ENCODE data around the gene FGF1.

The FGF1 gene

DNA sequence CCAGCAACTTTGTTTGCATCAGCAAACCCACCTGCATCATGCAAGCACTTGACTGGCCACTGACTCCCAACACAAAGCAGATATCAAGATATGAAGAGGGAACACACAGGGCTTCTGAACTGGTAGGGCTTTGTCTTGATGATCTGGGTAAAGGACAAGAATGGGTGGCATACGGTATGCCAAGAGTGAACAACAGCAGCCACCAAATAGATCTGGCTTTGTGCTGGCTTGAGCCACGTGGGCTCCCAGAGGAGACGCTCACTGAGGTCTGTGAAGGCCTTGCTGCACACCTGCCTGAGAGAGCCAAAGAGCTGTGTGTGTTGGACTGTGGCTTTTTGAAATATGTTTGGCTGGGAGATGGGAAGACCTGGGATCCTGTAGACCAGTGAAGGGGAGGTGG, 43.5 kb downstream of the FGF1 start:
- DNase-seq (ENCODE audit: low read depth) = no peak

DNA sequence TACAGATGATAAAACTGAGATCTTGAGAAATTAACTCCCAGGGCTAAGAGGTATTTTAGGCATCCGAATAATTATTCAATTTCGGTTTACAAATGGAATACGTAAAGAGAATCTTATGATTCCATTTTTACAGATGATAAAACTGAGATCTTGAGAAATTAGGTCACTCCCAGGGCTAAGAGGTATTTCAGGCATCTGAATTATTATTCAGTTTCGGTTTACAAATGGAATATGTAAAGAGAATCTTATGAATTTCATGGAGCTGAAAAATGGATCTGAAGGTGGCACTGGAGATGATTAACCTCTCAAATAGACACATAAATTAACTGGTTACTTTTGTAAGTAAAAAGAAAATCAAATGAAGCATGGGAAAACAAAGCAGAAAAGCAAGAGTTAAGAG, 44.2 kb downstream of the FGF1 start:
- DNase-seq (ENCODE audit: low read depth) = no peak

DNA sequence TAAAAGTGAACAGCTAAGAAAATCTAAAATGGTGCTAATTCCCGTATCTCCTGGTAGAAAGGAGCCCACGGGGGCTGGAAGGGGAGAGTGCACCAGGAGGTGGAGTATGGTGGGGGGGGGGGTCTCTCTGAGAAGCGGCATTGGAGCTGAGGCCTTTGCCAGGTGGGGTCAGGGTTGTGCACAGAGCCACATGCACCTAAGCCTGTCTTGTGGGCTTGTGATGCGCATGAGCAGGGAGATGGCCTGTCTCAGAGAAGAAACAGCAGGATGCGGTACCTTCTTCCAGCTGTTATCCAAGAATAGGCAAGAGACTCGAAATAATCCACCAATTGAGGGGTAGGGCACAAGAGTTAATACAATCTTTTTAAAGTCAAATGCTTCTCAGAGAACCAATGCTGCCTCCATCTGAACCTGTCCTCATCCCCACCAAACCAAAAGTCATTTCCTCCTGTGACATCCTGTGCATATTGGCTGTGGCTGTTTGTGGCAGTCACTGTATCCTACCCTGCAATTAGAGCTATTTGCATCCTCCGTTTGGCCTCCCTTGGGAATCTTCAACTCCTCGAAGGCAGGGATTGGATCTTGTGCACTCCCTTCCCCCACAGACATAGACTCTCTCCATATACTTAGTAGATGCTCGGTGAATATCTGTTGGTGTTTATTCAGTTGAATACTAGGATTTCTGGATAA, 45.4 kb downstream of the FGF1 start:
- DNase-seq (ENCODE audit: low read depth) = no peak

DNA sequence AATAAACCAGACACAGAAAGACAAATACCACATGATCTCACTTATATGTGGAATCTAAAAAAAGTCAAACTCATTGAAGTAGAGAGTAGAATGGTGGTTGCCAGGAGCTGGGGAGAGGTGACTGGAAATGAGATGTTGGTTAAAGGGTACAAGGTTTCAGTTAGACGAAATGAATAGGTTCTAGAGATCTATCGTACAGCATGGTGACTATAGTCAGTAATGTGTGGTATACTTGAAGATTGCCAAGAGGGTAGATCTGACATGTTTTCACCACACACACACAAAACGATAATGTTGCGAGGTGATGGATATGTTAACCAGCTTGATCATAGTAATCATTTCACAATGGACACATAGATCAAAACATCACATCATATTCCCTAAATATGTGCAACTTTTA, 46.4 kb downstream of the FGF1 start:
- DNase-seq (ENCODE audit: low read depth) = no peak

DNA sequence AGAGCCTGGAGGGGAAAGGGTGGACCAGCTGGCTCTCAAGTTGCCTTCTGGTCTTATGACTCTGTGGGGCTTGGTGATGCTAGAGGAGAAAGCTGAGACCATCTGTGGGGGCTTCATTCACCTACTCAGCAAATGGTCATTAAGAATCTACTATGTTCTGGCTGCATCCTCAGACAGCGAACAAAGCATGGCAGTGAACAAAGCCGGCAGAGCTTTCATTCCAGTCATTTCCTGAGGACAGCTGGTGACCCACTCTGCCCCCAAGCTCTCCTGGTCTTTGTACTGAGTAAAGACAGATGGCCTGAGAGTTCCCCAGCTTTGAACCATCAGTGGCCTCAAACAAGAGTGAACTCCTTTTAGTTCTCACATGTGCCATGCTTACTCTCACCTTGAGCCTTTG, 48.0 kb downstream of the FGF1 start:
- DNase-seq (ENCODE audit: low read depth) = no peak

DNA sequence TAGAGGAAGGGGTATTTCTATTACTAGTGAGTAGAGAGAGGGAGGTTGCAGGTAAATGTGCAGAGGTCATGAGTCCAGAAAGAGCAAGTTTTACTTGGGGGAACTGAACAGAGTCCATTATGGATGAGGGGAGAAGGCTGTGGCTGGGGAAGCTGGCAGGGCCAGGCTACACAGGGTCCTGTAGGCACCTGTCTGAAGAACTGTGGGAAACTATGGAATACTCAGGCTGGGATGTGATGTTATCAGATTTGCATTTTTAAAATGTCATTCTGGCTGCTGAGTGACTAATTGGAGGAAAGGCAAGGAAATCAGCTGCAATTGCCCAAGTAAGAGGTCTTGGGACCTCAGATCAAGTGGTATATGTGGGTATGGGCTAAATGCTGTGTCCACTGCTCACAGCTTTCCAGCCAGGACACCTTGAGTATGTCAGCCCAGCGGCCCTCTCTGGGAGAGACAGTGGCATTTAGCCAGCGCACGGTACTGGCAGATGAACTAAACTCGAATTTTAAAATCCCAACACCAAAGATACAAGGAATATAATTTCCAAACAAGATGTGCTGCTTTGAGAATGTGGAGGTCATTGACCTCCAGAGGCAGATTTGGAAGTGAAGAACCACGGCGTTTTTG, 49.1 kb downstream of the FGF1 start:
- no peak for DNase-seq (ENCODE audit: low read depth)

DNA sequence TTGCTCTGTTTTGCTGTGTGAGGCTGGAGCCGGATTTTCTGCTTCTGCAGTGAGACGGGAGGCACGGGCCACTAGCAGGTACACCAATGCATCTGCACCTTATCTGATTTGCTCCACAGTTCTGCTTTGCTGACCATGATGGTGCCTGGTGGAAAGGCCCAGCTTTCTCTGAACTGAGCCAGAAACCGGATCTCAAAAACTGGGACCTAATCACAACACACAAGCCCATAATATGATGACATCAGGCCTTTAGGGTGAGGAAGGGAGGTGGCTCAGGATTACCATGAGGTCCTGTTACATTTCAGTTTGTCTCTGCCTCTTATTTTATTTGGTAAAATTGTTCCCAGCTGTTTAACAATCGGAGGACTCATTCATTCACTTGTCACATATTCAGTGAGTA, 49.8 kb downstream of the FGF1 start:
- no peak for DNase-seq (ENCODE audit: low read depth)

DNA sequence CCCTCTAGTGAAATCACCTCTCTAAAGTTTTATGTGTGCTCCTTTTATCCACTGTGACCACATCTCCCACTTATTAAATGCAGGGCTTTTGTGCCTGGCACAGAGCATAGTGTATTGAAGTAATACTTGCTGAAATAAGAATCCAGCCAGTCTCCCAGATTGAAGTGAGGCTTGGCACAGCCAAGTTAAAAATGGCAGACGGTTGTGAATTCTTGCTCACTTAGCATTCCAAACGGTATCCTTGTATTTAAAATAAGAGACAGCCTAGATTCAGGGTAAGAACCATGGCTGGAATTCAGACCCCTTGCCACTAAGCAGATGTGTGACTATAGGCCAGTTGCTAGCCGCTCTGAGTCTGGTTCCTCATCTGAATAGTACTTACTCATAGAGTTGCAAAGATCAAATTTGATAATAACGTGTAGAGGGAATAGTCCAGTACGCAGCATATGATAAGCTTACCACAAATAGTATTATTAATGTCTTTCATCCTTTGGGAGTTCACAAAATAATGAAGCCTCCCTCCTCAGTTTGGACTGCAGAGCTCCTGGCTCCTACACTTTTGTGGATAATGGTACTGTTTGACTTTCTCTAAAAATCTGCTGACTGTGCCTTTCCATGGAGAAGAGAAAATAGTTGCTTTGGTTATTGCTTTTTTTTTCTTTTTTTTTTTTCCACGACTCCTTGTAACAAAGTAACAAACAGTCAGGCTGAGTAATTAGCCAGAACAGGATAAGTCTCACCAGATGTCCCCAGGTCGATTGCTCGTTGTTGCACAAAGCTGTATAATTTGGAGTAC, 51.5 kb downstream of the FGF1 start:
- no peak for DNase-seq (ENCODE audit: low read depth)

DNA sequence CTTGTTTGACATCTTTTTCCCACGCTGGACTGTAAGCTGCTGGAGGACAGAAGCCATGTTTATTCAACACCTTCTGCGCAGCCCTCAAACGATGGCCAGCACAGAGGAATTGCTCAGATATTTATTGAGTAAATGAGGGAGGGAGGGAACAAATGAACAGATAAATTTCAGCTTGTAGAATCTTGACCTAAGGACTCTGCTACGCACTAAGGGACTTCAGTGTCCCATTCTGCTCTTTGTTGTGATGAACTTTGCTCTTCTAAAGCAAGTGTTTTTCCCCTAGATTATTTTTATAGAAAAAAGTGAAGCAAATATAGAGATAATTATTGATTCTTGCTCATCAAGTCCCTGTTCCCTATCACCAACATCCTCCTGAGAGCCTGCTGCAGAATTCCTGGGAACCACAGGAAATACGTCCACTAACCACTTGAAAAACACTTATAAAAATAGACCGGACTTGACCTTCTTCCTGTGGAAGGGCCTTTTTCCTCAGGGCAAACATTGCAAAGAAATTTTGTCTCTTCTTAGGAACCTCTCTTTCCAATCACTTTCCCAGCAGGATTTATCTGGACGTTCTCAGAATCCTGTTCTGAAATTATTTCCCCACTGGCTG, 54.9 kb downstream of the FGF1 start:
- no peak for DNase-seq (ENCODE audit: low read depth)

DNA sequence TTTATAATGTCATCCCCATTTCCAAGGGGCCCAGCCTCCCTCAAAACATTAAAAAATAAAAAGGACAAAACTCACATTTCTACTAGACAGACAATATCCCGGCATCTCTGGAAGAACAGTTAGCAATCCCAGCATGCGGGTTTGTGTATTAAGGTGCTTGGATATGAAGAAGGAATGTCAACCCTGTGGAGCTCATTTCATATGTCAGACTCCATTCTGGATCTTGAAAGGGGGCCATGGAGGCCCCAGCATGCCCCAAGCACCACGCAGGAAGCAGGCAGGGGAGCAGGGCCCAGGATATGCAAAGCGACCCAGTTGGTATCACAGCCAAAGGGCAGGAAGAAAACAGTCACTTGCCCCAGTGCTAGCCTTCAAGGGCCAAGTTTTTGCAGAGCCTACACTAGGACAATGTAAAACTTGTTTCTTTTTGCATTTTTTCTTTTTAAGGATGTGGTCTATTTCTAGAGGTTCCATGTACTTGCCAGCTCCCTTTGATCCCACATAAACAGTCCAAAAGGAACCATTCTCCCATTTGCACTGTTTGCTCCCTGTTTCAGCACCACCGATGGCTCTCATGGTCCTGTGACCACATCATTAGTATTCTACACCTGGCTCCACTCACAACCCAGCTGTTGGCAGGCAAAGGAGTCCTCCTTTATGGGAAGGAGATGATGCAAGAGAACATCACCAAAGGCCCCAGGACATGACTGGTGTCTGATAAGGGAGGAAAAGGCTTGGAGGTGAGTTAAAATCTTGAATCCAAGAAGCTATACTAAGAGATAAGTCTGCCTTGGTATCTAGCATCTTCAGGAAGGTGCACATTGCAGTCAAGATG, 58.3 kb downstream of the FGF1 start:
- no peak for DNase-seq (ENCODE audit: low read depth)

DNA sequence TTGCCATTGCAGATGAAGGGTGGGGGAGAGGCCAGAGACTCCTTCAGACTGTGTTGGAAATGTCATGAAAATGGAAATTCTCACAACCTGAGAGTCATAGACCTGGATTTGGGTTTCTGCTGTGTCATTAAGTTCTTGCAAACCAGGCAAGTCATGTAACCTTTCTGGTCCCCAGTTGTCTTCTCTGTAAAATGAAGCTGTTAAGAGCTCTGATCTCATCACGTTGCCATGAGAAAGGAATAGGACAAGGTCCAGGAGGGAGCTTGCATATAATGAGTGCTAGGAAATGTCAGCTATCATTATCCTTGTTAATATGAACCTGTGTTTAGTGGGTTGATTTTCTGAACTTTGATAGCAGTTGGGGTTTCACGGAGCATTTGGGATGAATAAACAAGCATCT, 59.1 kb downstream of the FGF1 start:
- no peak for DNase-seq (ENCODE audit: low read depth)

DNA sequence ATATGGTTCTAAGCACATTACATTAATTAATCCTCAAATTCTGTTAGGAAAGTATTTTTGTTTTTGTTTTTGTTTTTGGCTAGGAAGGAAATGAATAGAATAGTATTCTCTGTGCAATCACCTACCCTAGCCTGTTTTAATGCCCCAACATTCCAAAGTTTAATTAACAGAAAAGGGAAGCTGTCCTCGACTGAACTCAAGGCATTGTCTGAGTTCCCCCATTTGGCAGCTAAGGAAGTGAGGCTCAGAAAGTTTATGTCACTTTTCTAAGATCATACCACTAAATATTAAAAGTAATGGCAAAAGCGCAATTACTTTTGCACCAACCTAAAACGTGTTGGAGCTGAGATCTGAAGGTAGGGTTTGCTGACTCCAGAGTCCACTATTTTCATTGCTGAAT, 59.8 kb downstream of the FGF1 start:
- DNase-seq (ENCODE audit: low read depth) = no peak

DNA sequence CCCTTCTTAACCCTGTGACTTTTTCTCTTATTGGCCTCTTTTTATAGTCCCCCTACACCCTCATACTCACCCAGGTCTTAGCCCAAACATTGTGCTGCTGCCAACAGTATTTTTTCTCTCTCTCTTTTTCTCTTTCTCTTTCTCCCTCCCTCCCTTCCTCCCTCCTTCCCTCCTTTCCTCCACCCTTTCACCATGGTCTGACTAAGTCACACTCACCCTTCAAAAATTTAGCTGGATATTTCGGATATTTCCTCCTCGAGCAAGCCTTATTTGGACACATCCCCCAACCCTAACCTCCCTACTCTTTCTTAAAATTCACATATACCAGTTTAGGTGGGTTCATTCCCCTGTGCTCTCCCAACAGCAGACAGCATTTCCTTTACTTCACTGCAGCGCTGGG, 64.7 kb downstream of the FGF1 start:
- no peak for DNase-seq (ENCODE audit: low read depth)

DNA sequence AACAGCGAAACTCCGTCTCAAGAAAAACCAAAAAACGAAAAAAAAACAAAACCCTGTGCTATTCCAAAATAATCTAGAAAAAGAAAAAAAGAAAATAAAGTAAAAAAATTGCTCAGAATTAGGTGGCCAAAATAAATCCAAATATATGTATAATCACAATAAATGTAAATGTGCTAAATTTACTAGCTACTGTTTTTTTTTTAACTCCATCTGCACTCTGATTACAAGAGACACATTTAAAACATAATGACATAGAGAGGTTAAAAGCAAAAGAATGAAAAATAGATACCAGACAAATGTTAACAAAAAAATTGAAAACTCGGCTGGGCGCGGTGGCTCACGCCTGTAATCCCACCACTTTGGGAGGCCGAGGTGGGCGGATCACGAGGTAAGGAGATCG, 66.1 kb downstream of the FGF1 start:
- no peak for DNase-seq (ENCODE audit: low read depth)

DNA sequence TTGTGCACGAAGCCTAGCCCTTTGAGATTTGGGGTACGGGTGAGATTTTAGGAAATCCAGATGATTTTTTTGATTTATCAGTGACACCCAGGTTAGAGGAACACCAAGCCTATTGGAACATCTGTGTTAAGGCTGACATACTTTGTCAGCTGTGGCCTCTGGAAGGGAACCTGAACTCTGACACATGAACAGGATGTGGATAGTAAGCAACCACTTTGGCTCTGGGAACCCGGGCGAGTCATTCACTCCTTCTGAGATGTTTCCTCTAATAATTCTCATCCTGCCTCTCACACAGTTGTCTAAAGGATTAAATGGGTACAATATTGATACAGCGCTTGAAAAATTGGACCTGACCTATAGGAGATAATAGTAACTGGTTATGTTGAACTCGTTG, 67.8 kb downstream of the FGF1 start:
- DNase-seq (ENCODE audit: low read depth) = no peak

DNA sequence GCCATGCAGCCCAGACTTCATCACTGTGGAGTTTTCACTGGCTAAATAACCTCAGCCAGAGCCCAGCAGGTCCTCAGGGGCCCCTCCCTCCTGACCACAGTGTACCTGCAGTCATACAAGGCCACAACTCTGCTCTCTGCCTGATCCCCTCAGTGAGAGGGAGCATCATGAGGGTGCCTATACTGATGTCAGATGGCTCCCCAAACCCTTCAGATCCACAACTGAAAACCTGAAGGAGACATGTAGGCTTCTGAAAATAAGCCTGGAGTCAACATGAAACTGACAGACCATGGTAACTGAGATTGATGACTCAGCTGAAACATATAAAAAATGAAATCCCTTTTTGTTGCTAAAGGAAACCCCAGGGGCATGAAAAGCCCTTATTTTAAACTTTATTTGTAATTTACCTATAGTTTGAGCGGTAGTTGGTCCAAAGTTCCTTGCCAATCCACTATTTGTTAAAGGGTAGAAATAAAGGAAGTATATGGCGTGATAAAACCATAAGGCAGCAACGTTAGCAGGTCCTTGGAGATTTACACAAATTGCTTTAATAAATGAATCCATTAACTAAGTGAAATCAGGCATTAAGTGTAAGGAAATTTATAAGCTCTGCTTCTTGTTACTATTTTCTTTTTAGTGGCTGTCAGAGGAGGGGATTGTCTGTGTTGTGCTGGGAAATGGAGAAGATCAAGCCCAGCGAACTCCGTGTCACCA, 68.3 kb downstream of the FGF1 start:
- DNase-seq (ENCODE audit: low read depth) = no peak

DNA sequence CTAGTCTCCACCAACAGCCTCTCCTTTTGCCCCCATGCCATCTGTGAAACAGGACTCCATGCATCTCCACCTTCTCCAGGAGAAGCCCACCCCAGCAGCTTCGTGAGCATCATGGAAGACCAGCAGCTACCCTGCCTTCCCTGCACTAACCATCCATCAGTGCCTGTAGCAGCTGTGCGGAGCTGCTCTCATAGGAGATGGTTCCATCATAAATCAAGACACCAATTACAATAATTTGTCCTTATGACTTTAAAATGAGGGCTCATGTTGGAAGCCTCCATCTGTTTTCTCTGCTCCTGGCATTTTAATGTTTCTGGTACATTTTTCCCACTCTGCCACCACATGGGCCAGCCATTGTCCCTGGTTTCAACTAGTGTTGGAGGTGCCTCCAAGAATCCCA, 69.9 kb downstream of the FGF1 start:
- no peak for DNase-seq (ENCODE audit: low read depth)

DNA sequence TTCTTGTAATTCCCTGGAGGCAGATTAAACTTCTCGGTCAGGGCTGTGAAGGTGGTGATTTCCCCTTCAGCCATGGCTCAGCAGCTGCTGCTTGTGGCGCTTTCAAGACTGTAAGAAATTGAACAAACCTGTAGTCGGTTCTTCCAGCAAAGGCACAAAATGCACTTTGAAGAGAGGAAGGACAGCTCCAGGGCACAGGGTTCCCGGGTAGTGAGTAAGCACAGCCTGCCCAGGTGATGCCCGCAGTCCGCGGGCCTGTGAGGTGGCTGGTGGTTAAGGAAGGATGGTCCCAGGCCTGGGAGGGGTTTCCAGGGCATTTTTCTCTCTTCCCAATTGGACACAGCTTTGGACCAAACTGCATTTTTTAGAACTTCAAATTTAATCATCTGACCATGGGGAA, 71.8 kb downstream of the FGF1 start:
- no peak for DNase-seq (ENCODE audit: low read depth)

DNA sequence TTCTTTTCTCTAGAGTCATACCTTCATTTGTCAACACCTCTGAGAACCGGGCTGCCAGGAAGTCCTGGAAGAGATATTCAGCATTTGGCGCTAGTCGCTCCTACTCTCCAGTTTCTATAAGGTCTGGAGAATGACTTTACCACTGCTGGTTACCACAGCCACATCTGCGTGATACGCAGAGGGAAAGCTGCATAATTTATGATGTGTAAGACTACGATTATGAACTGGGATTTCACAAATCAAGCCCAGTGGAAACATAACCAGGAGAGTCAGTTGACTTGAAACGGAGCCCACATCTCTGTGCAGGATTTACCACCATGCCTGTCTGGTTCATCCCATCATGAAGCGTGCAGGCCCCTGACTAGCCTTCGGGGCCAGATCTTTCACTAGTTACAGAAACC, 72.6 kb downstream of the FGF1 start:
- no peak for DNase-seq (ENCODE audit: low read depth)

DNA sequence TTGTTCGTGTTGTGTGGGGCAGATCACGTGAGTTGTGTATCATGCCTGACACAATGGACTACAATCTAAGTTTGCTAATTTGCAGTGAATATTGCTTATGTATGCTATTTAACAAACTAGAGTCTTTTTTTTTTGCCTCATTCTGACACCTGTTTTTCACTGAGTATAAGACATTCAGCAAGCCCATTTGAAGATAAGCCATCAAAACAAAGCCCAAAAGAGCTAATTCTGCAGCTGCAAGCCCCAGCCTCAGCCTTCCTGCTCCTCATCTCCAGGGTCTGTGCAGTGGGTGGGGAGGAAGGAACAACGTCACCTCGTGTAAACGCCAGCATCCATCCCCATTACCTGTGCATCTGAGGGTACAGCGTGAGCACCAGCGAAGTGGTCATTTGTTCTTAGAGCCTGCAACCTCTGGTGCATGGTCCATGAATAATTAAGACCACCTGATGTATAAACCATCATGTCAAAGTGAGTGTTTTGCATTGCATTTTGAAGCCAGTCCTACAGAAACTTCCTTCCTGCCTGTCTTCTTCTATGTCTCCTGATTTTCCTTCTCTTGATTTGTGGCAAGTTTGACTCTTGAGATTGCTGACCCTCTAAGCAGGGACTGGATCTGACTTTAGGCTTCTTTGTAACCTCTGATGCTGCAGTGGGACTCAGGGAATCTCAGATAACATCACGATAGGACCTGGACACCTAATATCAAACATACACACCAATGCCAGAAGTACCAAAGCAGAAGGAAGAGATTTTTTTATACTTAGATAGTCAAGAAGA, 73.2 kb downstream of the FGF1 start:
- DNase-seq (ENCODE audit: low read depth) = no peak

DNA sequence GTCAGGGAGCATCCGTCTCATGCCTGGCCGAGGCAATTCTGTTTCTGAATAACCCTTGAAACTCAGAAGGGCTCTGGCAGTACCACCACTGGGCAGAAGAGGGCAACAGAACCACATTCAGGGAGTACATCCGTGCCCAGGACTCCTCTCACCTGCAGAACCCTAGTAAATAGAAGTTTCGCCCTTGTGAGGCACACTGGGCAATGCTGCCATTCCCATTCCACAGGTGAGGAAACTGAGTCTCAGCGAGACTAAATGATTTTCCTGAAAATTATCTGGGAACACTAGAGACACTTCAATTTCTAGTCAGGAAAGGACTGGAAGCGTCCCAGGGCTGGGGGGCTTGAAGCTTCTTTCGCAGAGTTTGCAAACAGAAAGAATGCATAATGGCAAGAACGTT, 74.7 kb downstream of the FGF1 start:
- DNase-seq (ENCODE audit: low read depth) = peak; percentile 50
